Fibroblast of peridontal ligament (primary cell): ENCODE results near the gene ATP8B1.

Experiments
- DNase-seq: peaks from one replicate; pipeline ENCODE4 v3.0.0-alpha.2; 2010; ENCODE audit errors: extremely low read depth

The ATP8B1 gene

GRCh38 chr18:57619876-57620275, 183.2 kb downstream of the ATP8B1 start:
- DNase-seq: no peak

DNA sequence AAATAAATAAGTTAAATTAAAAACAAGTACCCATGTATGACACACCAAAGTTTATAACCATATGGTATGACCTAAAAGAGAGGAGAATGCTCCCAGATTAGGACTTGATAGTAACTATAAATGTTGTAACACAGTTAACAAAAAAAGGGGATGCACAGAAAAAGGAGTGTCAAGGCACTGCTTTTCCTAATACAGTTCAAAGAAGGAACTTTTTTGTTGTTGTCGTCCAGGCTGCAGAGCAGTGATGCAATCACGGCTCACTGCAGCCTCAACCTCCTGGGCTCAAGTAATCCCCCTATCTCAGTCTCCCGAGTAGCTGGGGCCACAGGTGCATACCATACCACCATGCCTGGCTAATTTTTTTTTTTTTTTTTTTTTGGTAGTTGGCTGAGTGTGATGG, 184.2 kb downstream of the ATP8B1 start:
- DNase-seq: no peak

DNA sequence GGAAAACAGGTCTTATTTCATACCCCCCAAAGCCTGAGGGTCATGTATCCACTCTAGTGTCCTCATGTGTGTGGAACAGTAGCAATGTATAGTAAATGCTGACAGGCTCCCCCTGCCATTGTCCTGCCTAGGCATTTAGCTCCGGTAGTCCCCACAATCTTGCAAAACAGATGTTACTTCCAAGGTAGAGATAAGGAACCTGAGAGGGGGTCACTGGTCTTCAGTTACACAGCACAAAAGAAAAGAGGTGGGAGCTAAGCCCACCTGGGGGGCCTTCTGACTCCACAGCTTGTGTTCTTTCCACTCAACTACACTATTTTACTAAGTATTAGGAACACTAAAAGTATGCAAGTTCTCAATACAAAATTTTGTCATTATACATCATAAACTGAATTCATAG, 199.2 kb downstream of the ATP8B1 start:
- no peak for DNase-seq
